OCI-LY1 (cell line): ENCODE data around the gene CEMIP.

Source experiments
- H2AFZ ChIP-seq: fragments of 200-600 bp; sonication (generic), shearing (Covaris generic); 2 replicates; pipeline ENCODE4 v1.6.0; 2014; ENCODE audit warnings: antibody characterized with exemption, mild to moderate bottlenecking, low read length
- H3F3A ChIP-seq: fragments of 200-600 bp; sonication (generic), shearing (Covaris generic); 2 replicates; pipeline ENCODE4 v1.6.0; 2014; ENCODE audit warnings: mild to moderate bottlenecking, antibody characterized with exemption, low read length, moderate library complexity; ENCODE audit not compliant: insufficient read depth
- H3K27ac ChIP-seq: fragments of 200-600 bp; sonication (generic); 2 replicates; pipeline ENCODE4 v1.5.1; 2014; ENCODE audit warnings: low read length, mixed run types, mild to moderate bottlenecking, low read depth; ENCODE audit not compliant: poor library complexity, severe bottlenecking
- H3K27me3 ChIP-seq: fragments of 200-600 bp; sonication (generic); 2 replicates; pipeline ENCODE4 v1.6.0; 2014; ENCODE audit warnings: antibody characterized with exemption, mild to moderate bottlenecking, low read length, moderate library complexity; ENCODE audit not compliant: insufficient read depth
- H3K36me3 ChIP-seq: fragments of 200-600 bp; sonication (generic); 2 replicates; pipeline ENCODE4 v1.6.1; 2014; ENCODE audit warnings: mild to moderate bottlenecking, antibody characterized with exemption, low read length, moderate library complexity, mixed read lengths; ENCODE audit not compliant: insufficient read depth
- H3K4me1 ChIP-seq: fragments of 200-600 bp; sonication (generic); 2 replicates; pipeline ENCODE4 v1.5.1; 2014; ENCODE audit warnings: mild to moderate bottlenecking, low read length, moderate library complexity; ENCODE audit not compliant: insufficient read depth, severe bottlenecking
- H3K4me2 ChIP-seq: fragments of 200-600 bp; sonication (generic), shearing (Covaris generic); 2 replicates; pipeline ENCODE4 v1.6.1; 2014; ENCODE audit warnings: low read length
- H3K4me3 ChIP-seq: fragments of 200-600 bp; sonication (generic); 2 replicates; pipeline ENCODE4 v1.5.1; 2014; ENCODE audit warnings: low read length, low read depth, mild to moderate bottlenecking, mixed read lengths; ENCODE audit not compliant: poor library complexity, severe bottlenecking
- H3K79me2 ChIP-seq: fragments of 200-600 bp; shearing (Covaris generic); 2 replicates; pipeline ENCODE4 v1.6.1; 2016; ENCODE audit warnings: mixed run types, low read length, mixed read lengths; ENCODE audit not compliant: insufficient read depth
- H3K9ac ChIP-seq: fragments of 200-600 bp; sonication (generic), shearing (Covaris generic); 2 replicates; pipeline ENCODE4 v1.6.1; 2014; ENCODE audit warnings: mild to moderate bottlenecking, low read length, mixed read lengths
- H3K9me2 ChIP-seq: fragments of 200-600 bp; sonication (generic), shearing (Covaris generic); 2 replicates; pipeline ENCODE4 v1.6.1; 2014; ENCODE audit warnings: low read depth, mild to moderate bottlenecking, low read length, mixed read lengths
- H3K9me3 ChIP-seq: fragments of 200-600 bp; shearing (Covaris generic); 2 replicates; pipeline ENCODE4 v1.6.1; 2014; ENCODE audit warnings: low read length, mixed read lengths
- H4K20me1 ChIP-seq: fragments of 200-600 bp; sonication (generic), shearing (Covaris generic); 2 replicates; pipeline ENCODE4 v1.6.0; 2016; ENCODE audit warnings: mild to moderate bottlenecking, low read length; ENCODE audit not compliant: insufficient read depth
- EZH2 ChIP-seq: fragments of 200-600 bp; sonication (generic), shearing (Covaris generic); IDR thresholded peaks from 2 replicates; pipeline ENCODE4 v1.8.0; 2017; ENCODE audit warnings: borderline replicate concordance, mixed run types, mild to moderate bottlenecking, antibody characterized with exemption, low read length, moderate library complexity, mixed read lengths
- TF ChIP-seq, protein P1 (sequence below): fragments of 200-600 bp; sonication (generic), shearing (Covaris generic); IDR thresholded peaks from 2 replicates; pipeline ENCODE4 v1.5.1; 2017; ENCODE audit warnings: mild to moderate bottlenecking, antibody characterized with exemption, low read length, moderate library complexity, mixed read lengths

CEMIP gene

DNA sequence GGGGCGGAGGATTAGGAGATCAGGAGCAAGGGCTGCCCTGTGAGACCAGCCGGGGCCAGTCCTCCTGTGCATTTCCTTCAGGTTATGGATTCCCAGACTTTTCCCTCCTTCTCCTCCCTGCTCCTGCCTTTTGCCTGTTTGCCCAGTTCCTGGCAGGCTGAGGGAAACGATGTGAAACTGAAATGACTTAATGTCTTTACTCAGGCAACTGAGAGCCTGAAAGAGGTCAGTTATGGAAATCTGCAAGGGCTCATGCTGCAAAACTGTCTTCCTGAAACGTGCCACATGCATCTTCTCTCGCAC lies 153.3 kb downstream of the CEMIP start:
- TF ChIP-seq, protein P1, sequence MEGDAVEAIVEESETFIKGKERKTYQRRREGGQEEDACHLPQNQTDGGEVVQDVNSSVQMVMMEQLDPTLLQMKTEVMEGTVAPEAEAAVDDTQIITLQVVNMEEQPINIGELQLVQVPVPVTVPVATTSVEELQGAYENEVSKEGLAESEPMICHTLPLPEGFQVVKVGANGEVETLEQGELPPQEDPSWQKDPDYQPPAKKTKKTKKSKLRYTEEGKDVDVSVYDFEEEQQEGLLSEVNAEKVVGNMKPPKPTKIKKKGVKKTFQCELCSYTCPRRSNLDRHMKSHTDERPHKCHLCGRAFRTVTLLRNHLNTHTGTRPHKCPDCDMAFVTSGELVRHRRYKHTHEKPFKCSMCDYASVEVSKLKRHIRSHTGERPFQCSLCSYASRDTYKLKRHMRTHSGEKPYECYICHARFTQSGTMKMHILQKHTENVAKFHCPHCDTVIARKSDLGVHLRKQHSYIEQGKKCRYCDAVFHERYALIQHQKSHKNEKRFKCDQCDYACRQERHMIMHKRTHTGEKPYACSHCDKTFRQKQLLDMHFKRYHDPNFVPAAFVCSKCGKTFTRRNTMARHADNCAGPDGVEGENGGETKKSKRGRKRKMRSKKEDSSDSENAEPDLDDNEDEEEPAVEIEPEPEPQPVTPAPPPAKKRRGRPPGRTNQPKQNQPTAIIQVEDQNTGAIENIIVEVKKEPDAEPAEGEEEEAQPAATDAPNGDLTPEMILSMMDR: no peak
- no peak for TF ChIP-seq EZH2
- Histone ChIP-seq H3K27me3 (no peaks in the 10 kb centered on the region), H2AFZ (no peak overlapping the region), H3K36me3 (no peaks in the 10 kb centered on the region), H3K9me2 (no peaks in the 10 kb centered on the region), H3K4me2 (no peak overlapping the region), H3K9me3 (no peaks in the 10 kb centered on the region), H3K4me3 (no peak overlapping the region), H3K27ac (no peak overlapping the region), H4K20me1 (no peaks in the 10 kb centered on the region), H3F3A (no peaks in the 10 kb centered on the region), H3K79me2 (no peaks in the 10 kb centered on the region), H3K4me1 (no peaks in the 10 kb centered on the region), H3K9ac (no peak overlapping the region)

GRCh38 chr15:80932989-80933388 lies 153.8 kb downstream of the CEMIP start:
- no peaks in the 10 kb centered on the region for H3K4me1 ChIP-seq
- no peak overlapping the region for H3K4me2 ChIP-seq
- no peaks in the 10 kb centered on the region for H3K27me3 ChIP-seq
- H3F3A ChIP-seq: no peaks in the 10 kb centered on the region
- no peaks in the 10 kb centered on the region for H3K9me2 ChIP-seq
- H4K20me1 ChIP-seq: no peaks in the 10 kb centered on the region
- H3K27ac ChIP-seq: no peak overlapping the region
- H2AFZ ChIP-seq: no peak overlapping the region
- no peaks in the 10 kb centered on the region for H3K79me2 ChIP-seq
- TF ChIP-seq, protein P1: no peak
- H3K4me3 ChIP-seq: no peak overlapping the region
- H3K9me3 ChIP-seq: no peaks in the 10 kb centered on the region
- no peaks in the 10 kb centered on the region for H3K36me3 ChIP-seq
- no peak overlapping the region for H3K9ac ChIP-seq

GRCh38 chr15:80934761-80935221 lies 155.6 kb downstream of the CEMIP start:
- H3K27me3 ChIP-seq: no peaks in the 10 kb centered on the region
- H3K27ac ChIP-seq: no peak overlapping the region
- no peak overlapping the region for H2AFZ ChIP-seq
- no peaks in the 10 kb centered on the region for H3K36me3 ChIP-seq
- no peaks in the 10 kb centered on the region for H3K79me2 ChIP-seq
- no peak overlapping the region for H3K4me2 ChIP-seq
- H3K4me3 ChIP-seq: no peak overlapping the region
- no peak overlapping the region for H3K9ac ChIP-seq
- H3F3A ChIP-seq: no peaks in the 10 kb centered on the region
- no peaks in the 10 kb centered on the region for H3K9me2 ChIP-seq
- H4K20me1 ChIP-seq: no peaks in the 10 kb centered on the region
- H3K9me3 ChIP-seq: no peaks in the 10 kb centered on the region
- no peaks in the 10 kb centered on the region for H3K4me1 ChIP-seq
- TF ChIP-seq, protein P1: no peak
- no peak for TF ChIP-seq EZH2
